OCI-LY1 (cell line): ENCODE results near the gene SYP.

Experiments used
- EZH2 ChIP-seq: fragments of 200-600 bp; sonication (generic), shearing (Covaris generic); IDR thresholded peaks from 2 replicates; pipeline ENCODE4 v1.8.0; 2017; ENCODE audit warnings: borderline replicate concordance, mixed run types, mild to moderate bottlenecking, antibody characterized with exemption, low read length, moderate library complexity, mixed read lengths
- TF ChIP-seq, protein P1 (sequence below): fragments of 200-600 bp; sonication (generic), shearing (Covaris generic); IDR thresholded peaks from 2 replicates; pipeline ENCODE4 v1.5.1; 2017; ENCODE audit warnings: mild to moderate bottlenecking, antibody characterized with exemption, low read length, moderate library complexity, mixed read lengths

DNA sequence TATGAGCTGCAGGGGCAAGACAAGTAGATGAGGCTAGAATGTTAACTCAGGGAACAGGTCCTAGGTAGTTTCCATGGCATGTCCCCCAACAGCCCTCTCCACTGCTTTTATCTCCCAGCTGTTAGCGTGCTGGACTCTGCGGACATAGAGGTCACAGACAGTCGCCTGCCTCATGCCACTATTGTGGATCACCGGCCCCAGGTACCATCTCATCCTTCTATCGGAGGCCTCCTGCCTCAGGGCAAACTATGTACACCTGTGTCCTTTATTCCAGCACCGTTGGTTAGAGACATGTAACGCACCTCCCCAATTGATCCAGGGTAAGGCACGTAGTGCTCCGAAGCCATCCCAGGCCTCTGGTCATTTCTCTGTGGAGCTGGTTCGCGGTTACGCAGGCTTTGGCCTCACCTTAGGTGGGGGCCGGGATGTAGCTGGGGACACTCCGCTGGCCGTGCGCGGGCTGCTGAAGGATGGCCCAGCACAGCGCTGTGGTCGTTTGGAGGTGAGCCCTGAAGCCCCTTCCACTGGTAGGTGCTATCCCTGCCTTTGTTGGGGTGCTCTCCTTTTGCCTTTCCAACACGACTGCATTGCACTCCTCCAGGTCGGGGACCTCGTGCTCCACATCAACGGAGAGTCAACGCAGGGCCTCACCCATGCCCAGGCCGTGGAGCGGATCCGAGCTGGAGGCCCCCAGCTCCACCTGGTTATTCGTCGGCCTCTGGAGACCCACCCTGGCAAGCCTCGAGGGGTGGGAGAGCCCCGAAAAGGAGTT lies 35.2 kb downstream of the SYP start:
- TF ChIP-seq, protein P1, sequence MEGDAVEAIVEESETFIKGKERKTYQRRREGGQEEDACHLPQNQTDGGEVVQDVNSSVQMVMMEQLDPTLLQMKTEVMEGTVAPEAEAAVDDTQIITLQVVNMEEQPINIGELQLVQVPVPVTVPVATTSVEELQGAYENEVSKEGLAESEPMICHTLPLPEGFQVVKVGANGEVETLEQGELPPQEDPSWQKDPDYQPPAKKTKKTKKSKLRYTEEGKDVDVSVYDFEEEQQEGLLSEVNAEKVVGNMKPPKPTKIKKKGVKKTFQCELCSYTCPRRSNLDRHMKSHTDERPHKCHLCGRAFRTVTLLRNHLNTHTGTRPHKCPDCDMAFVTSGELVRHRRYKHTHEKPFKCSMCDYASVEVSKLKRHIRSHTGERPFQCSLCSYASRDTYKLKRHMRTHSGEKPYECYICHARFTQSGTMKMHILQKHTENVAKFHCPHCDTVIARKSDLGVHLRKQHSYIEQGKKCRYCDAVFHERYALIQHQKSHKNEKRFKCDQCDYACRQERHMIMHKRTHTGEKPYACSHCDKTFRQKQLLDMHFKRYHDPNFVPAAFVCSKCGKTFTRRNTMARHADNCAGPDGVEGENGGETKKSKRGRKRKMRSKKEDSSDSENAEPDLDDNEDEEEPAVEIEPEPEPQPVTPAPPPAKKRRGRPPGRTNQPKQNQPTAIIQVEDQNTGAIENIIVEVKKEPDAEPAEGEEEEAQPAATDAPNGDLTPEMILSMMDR = no peak
- TF ChIP-seq EZH2 = no peak
